GOT3 (cell line): Measurements from ENCODE around the gene KLC1.

ENCODE experiments used
- DNase-seq: peaks from one replicate; lab custom pipeline; 2025; ENCODE audit warnings: mixed read lengths; lab: John Stamatoyannopoulos, UW

KLC1 gene

GRCh38 chr14:103735815-103736545 lies 107.0 kb downstream of the KLC1 start:
- DNase-seq = no peak

- no peak for DNase-seq
Measured at GRCh38 chr14:103736546-103737431, 107.8 kb downstream of the KLC1 start.

- no peak for DNase-seq
Measured at GRCh38 chr14:103737432-103738045, 108.5 kb downstream of the KLC1 start.

GRCh38 chr14:103738166-103738565 lies 109.2 kb downstream of the KLC1 start:
- no peak for DNase-seq

- no peak for DNase-seq
Measured at GRCh38 chr14:103738701-103739451, 109.9 kb downstream of the KLC1 start.

- DNase-seq = no peak
Measured at GRCh38 chr14:103739466-103739792, 110.4 kb downstream of the KLC1 start.

- DNase-seq = no peak
Measured at GRCh38 chr14:103739793-103740501, 110.9 kb downstream of the KLC1 start.

GRCh38 chr14:103740991-103741689 lies 112.1 kb downstream of the KLC1 start:
- no peak for DNase-seq

- no peak for DNase-seq
Measured at GRCh38 chr14:103741876-103742275, 112.9 kb downstream of the KLC1 start.

GRCh38 chr14:103742499-103743255 lies 113.7 kb downstream of the KLC1 start:
- DNase-seq = no peak

GRCh38 chr14:103743691-103744090 lies 114.7 kb downstream of the KLC1 start:
- DNase-seq = no peak

- DNase-seq = no peak
Measured at GRCh38 chr14:103744621-103745395, 115.8 kb downstream of the KLC1 start.

- DNase-seq = no peak
Measured at GRCh38 chr14:103745424-103745823, 116.4 kb downstream of the KLC1 start.

GRCh38 chr14:103746701-103747100 lies 117.7 kb downstream of the KLC1 start:
- no peak for DNase-seq

GRCh38 chr14:103748534-103748857 lies 119.5 kb downstream of the KLC1 start:
- DNase-seq = no peak

- DNase-seq = no peak
Measured at GRCh38 chr14:103749452-103749851, 120.4 kb downstream of the KLC1 start.

- no peak for DNase-seq
Measured at GRCh38 chr14:103749860-103750259, 120.8 kb downstream of the KLC1 start.
